ENCODE measurements around the gene RASA3.

DNA sequence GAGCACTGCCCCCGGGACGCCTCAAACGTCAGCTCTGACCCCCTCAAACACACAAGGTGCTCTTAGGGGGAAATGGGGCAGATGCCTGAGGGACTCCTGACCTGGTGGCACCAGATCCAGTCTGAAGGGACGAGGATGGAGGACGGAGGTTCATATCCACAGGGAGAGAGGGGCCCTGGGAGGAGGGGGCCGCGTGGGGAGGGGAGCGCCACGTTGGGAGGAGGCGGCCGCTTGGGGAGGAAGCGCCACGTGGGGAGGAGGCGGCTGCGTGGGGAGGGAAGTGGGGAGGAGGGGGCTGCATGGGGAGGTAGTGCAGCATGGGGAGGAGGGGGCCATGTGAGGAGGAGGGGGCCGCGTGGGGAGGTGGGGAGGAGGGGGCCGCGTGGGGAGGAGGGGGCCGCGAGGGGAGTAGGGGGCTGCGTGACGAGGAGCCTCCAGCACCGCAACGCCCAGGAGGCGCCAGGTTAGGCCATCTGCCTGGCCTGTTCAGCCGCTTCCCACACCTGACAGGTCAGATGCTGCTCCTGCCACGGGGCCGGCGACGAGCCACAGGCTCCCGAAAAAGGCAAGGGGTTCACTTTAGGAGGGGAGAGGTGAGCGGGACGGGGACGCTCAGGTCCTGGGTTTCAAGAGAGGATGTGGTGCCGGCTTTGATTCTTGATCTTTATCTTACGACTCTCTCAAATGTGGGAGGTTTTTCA lies 121.9 kb downstream of the RASA3 start:
- TF ChIP-seq POLR2AphosphoS5 (IDR thresholded peaks at IDR 0.05) (no peak), POLR2A (IDR thresholded peaks at IDR 0.05) (no peak), EP300 (IDR thresholded peaks at IDR 0.05) (no peak)
- TF ChIP-seq, protein P1, sequence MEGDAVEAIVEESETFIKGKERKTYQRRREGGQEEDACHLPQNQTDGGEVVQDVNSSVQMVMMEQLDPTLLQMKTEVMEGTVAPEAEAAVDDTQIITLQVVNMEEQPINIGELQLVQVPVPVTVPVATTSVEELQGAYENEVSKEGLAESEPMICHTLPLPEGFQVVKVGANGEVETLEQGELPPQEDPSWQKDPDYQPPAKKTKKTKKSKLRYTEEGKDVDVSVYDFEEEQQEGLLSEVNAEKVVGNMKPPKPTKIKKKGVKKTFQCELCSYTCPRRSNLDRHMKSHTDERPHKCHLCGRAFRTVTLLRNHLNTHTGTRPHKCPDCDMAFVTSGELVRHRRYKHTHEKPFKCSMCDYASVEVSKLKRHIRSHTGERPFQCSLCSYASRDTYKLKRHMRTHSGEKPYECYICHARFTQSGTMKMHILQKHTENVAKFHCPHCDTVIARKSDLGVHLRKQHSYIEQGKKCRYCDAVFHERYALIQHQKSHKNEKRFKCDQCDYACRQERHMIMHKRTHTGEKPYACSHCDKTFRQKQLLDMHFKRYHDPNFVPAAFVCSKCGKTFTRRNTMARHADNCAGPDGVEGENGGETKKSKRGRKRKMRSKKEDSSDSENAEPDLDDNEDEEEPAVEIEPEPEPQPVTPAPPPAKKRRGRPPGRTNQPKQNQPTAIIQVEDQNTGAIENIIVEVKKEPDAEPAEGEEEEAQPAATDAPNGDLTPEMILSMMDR (IDR thresholded peaks at IDR 0.05): no peak

All from gastroesophageal sphincter (tissue), 3 donors.